HepG2 (cell line): ENCODE measurements around the gene CCDC191. TPM values are rescaled to one million over a fixed set of nuclear protein-coding genes. Genes with fewer than 3 reads are reported as not detected.

Source experiments
- ATAC-seq: fragments of 200-7000 bp; cut with Tn5 transposase; 3 replicates; pipeline ENCODE4 v1.9.1; 2020; ENCODE audit warnings: mild to moderate bottlenecking, moderate library complexity
- BruUV-seq: library from RNA; stranded (reverse); fragments of 400-500 nt; replicated peaks from 2 replicates; lab custom pipeline; 2021; lab: Mats Ljungman, UMichigan
- CTCF ChIA-PET: fragments of 300-600 bp; formaldehyde crosslinking; extraction: SDS; loops from one replicate; lab custom pipeline; 2021; ENCODE audit warnings: low total read pairs, inconsistent platforms, low intra/inter-chr PET ratio; lab: Yijun Ruan, JAX
- POLR2A ChIA-PET: fragments of 350-600 bp; sonication (Branson Sonifier 250); formaldehyde crosslinking; loops from one replicate; lab custom pipeline; 2020; ENCODE audit warnings: antibody characterized with exemption, inconsistent platforms; lab: Yijun Ruan, JAX
- DNase-seq: peaks from one replicate; pipeline ENCODE4 v3.0.0-alpha.2; 2015; ENCODE audit warnings: low spot score
- FAIRE-seq: peaks from 3 replicates; lab custom pipeline; 2011; peaks lifted over from hg19 to GRCh38; lab: Jason Lieb, UNC
- H2AFZ ChIP-seq: one replicate; pipeline ENCODE4 v1.6.1; 2011; ENCODE audit warnings: low read length, inconsistent platforms
- H3K27ac ChIP-seq: fragments of 300-600 bp; 3 replicates; pipeline ENCODE4 v1.8.0; 2011; ENCODE audit warnings: mixed run types, mild to moderate bottlenecking, mixed read lengths, low read length, inconsistent platforms; ENCODE audit not compliant: insufficient read depth; ENCODE audit errors: extremely low read length
- H3K27me3 ChIP-seq, 2 experiments: fragments of 200-600 bp in 1 of 2; 2 replicates in 1 of 2; 3 replicates in 1 of 2; pipeline versions ENCODE4 v1.6.0 to v1.8.0; 2011; ENCODE audit warnings: low read length in 2 of 2, mild to moderate bottlenecking in 2 of 2, moderate library complexity in 2 of 2, inconsistent platforms in 1 of 2; ENCODE audit not compliant: insufficient read depth in 2 of 2, control insufficient read depth in 1 of 2
- H3K36me3 ChIP-seq, 2 experiments: fragments of 200-600 bp in 1 of 2; replicated peaks in 1 of 2; 2 replicates in 1 of 2; 3 replicates in 1 of 2; pipeline versions ENCODE4 v1.5.1 to v1.8.0; 2011; ENCODE audit warnings: low read length in 2 of 2, inconsistent platforms in 1 of 2; ENCODE audit not compliant: insufficient read depth in 2 of 2, control insufficient read depth in 1 of 2
- H3K4me1 ChIP-seq: 2 replicates; pipeline ENCODE4 v1.5.1; 2012; ENCODE audit warnings: low read length, inconsistent platforms; ENCODE audit not compliant: insufficient read depth
- H3K4me2 ChIP-seq: 2 replicates; pipeline ENCODE4 v1.6.0; 2011; ENCODE audit warnings: low read depth, low read length, inconsistent platforms
- H3K4me3 ChIP-seq, 3 experiments: fragments of 200-600 bp in 1 of 3; sonication (generic), shearing (Covaris generic) in 1 of 3; replicated peaks in 1 of 3; 2 replicates each; pipeline ENCODE4 v1.5.1; 2011 to 2016; ENCODE audit warnings: low read length in 3 of 3, inconsistent platforms in 2 of 3, low read depth in 2 of 3, mild to moderate bottlenecking in 2 of 3, control low read depth in 1 of 3, mixed read lengths in 1 of 3; ENCODE audit not compliant: insufficient read depth in 1 of 3
- H3K79me2 ChIP-seq: one replicate; pipeline ENCODE4 v1.6.1; 2011; ENCODE audit warnings: low read length, inconsistent platforms; ENCODE audit not compliant: insufficient read depth
- H3K9ac ChIP-seq: 2 replicates; pipeline ENCODE4 v1.6.0; 2011; ENCODE audit warnings: mild to moderate bottlenecking, low read depth, low read length, inconsistent platforms; ENCODE audit not compliant: insufficient read depth
- H3K9me3 ChIP-seq: 2 replicates; pipeline ENCODE4 v1.5.1; 2012; ENCODE audit warnings: mild to moderate bottlenecking, low read length
- H4K20me1 ChIP-seq: 2 replicates; pipeline ENCODE4 v1.6.0; 2011; ENCODE audit warnings: inconsistent platforms, mild to moderate bottlenecking, low read length, moderate library complexity; ENCODE audit not compliant: insufficient read depth
- ESRRA ChIP-seq: sonication (generic); formaldehyde crosslinking; IDR thresholded peaks from 2 replicates; pipeline ENCODE4 v1.5.1; 2020; ENCODE audit warnings: mild to moderate bottlenecking, low read depth, missing genetic modification reagents
- HMG20A ChIP-seq: IDR thresholded peaks from 2 replicates; pipeline ENCODE4 v1.6.1; 2016; ENCODE audit warnings: borderline replicate concordance
- MTA3 ChIP-seq: sonication (generic); formaldehyde crosslinking; IDR thresholded peaks from 2 replicates; pipeline ENCODE4 v1.4.0; 2020; ENCODE audit warnings: missing genetic modification reagents
- NKX3-1 ChIP-seq: sonication (generic); formaldehyde crosslinking; IDR thresholded peaks from 2 replicates; pipeline ENCODE4 v1.5.0; 2020; ENCODE audit warnings: missing genetic modification reagents
- TCF7L2 ChIP-seq: IDR thresholded peaks from 2 replicates; pipeline ENCODE4 v1.6.1; 2011; ENCODE audit warnings: mild to moderate bottlenecking, low read depth, low read length, moderate library complexity
- ZMYM2 ChIP-seq: sonication (generic); formaldehyde crosslinking; IDR thresholded peaks from 2 replicates; pipeline ENCODE4 v1.8.0; 2022; ENCODE audit warnings: mild to moderate bottlenecking, missing genetic modification reagents
- WGBS: methylation state at CpG from one replicate; pipeline ENCODE4 v1.1.6; 2017; ENCODE audit warnings: low lambda C conversion rate; 5-methylcytosine and 5-hydroxymethylcytosine counted together
- in situ Hi-C: cut with HindIII; loops from 2 replicates; pipeline ENCODE4 v1.10.0; 2017; ENCODE audit warnings: low pct_unique_long_range_greater_than_20kb; ENCODE audit not compliant: extremely low pct_ligation_motif_present
- intact Hi-C: fragments of 100-400 bp; cut with micrococcal nuclease; formaldehyde crosslinking; loops from one replicate; pipeline ENCODE4 v1.10.0; 2022; ENCODE audit not compliant: unreplicated experiment
- polyA plus RNA-seq, 8 experiments: library from polyadenylated mRNA; depleted of rRNA in 3 of 8; stranded (reverse) in 7 of 8; unstranded in 1 of 8; fragments of >200 nt; fragmentation: Illumina TruSeq in 4 of 8; extraction: Trizol in 4 of 8; gene quantifications; 2 replicates each; pipeline versions ENCODE4 v1.2.1 to v1.2.3, GENCODE V29; 2011 to 2016; ENCODE audit warnings: low read depth in 4 of 8, missing spikeins in 1 of 8, mixed read lengths in 1 of 8; ENCODE audit not compliant: insufficient read depth in 1 of 8
- total RNA-seq, 5 experiments: library from RNA; depleted of rRNA; stranded (reverse); fragments of >200 nt; fragmentation: Illumina TruSeq; extraction: Trizol; gene quantifications; 2 replicates each; pipeline ENCODE4 v1.2.3, GENCODE V29; 2016; ENCODE audit warnings: low read depth in 1 of 5
- TF ChIP-seq, protein P1 (sequence below): IDR thresholded peaks from 2 replicates; pipeline ENCODE4 v1.6.1; 2012; ENCODE audit warnings: low read length, improper control_type of control experiment
- TF ChIP-seq, protein P2 (sequence below): IDR thresholded peaks from 2 replicates; pipeline ENCODE4 v1.4.0; 2020; ENCODE audit warnings: mild to moderate bottlenecking, missing genetic modification reagents
- TF ChIP-seq, protein P3 (sequence below): sonication (generic); formaldehyde crosslinking; IDR thresholded peaks from 2 replicates; pipeline ENCODE4 v1.4.0; 2020; ENCODE audit warnings: missing genetic modification reagents, borderline replicate concordance

Gene CCDC191
- total and polyA plus RNA-seq, 2 of the 13 experiments (the other 11 are each of a cell fraction or from before 2014, with no cell fraction given): 0.91 to 1.4 TPM

DNA sequence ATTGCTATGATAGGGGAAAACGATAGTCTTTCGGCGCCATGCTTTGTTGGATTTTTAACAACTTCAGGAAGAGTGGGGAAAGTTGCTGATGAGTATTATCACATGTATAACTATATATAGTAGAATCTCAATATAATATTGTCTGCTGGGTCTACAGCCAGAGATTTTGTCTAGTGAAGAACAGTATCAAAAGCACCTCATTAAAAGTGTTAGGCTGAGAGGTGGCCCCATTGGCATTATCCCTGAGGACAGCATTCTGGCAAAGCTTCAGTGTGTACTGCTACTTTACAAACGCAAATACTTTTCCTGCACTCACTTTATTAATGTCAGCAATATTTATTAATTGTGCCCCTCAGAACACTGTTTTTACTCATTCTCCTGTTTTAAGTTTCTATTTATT, 12.0 kb upstream of the CCDC191 start:
- in situ Hi-C loops (no loop called here), intact Hi-C loops (no loop called here)
- H3K79me2 ChIP-seq: peaks cover 2% of the 10 kb centered on the region
- H3K4me1 ChIP-seq: no peaks in the 10 kb centered on the region
- no peak for DNase-seq
- POLR2A ChIA-PET: no interaction called here
- peaks cover 17 to 58% of the 10 kb centered on the region in 2 experiments for H3K36me3 ChIP-seq
- H3K9me3 ChIP-seq: no peaks in the 10 kb centered on the region
- TF ChIP-seq NKX3-1 (CRISPR knock-in tag) (no peak), ESRRA (CRISPR knock-in tag) (no peak)
- H3K27ac ChIP-seq: no peak overlapping the region
- no TSS peak for BruUV-seq
- H3K4me2 ChIP-seq: no peak overlapping the region
- ATAC-seq: no peak
- CTCF ChIA-PET: no interaction called here
- H3K9ac ChIP-seq: no peak overlapping the region
- no peaks in the 10 kb centered on the region for H4K20me1 ChIP-seq
- H3K27me3 ChIP-seq: no peaks in the 10 kb centered on the region
- H2AFZ ChIP-seq: no peak overlapping the region
- FAIRE-seq: no peak
- WGBS: 94% methylated on average over 4 of the region's 4 CpGs
- H3K4me3 ChIP-seq: no peak overlapping the region

DNA sequence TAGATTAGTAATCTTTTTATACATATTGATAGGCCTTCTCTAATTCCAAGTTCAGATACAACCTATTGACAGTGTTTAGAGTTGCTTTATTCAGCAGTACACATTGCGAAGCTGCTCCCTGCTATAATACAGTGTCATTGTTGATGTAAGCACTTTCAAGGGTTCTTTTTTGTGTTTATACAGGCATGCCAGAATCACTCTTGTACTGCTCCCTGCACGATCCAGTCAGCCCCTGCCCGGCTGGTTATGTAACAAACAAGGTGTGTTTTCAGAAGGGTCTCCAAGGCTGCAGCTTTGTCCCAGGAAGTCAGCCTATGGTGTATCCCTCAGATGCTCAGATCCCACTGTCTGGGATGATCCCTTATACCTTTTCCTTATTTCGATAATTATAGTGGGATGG, 11.5 kb upstream of the CCDC191 start:
- intact Hi-C loops: no loop called here
- H3K4me1 ChIP-seq: no peaks in the 10 kb centered on the region
- in situ Hi-C loops: no loop called here
- H4K20me1 ChIP-seq: no peaks in the 10 kb centered on the region
- H3K27me3 ChIP-seq: no peaks in the 10 kb centered on the region
- no peak overlapping the region for H3K4me3 ChIP-seq
- no peak overlapping the region for H2AFZ ChIP-seq
- H3K27ac ChIP-seq: no peak overlapping the region
- no TSS peak for BruUV-seq
- H3K9ac ChIP-seq: no peak overlapping the region
- peaks cover 16 to 54% of the 10 kb centered on the region in 2 experiments for H3K36me3 ChIP-seq
- peaks cover 7% of the 10 kb centered on the region for H3K79me2 ChIP-seq
- no peaks in the 10 kb centered on the region for H3K9me3 ChIP-seq
- ChIA-PET CTCF (no interaction called here), POLR2A (no interaction called here)
- WGBS: over 99% methylated on average over 4 of the region's 4 CpGs
- no peak overlapping the region for H3K4me2 ChIP-seq
- FAIRE-seq (no peak), ATAC-seq (no peak), DNase-seq (no peak)
- no peak for TF ChIP-seq TCF7L2
- TF ChIP-seq, protein P1, sequence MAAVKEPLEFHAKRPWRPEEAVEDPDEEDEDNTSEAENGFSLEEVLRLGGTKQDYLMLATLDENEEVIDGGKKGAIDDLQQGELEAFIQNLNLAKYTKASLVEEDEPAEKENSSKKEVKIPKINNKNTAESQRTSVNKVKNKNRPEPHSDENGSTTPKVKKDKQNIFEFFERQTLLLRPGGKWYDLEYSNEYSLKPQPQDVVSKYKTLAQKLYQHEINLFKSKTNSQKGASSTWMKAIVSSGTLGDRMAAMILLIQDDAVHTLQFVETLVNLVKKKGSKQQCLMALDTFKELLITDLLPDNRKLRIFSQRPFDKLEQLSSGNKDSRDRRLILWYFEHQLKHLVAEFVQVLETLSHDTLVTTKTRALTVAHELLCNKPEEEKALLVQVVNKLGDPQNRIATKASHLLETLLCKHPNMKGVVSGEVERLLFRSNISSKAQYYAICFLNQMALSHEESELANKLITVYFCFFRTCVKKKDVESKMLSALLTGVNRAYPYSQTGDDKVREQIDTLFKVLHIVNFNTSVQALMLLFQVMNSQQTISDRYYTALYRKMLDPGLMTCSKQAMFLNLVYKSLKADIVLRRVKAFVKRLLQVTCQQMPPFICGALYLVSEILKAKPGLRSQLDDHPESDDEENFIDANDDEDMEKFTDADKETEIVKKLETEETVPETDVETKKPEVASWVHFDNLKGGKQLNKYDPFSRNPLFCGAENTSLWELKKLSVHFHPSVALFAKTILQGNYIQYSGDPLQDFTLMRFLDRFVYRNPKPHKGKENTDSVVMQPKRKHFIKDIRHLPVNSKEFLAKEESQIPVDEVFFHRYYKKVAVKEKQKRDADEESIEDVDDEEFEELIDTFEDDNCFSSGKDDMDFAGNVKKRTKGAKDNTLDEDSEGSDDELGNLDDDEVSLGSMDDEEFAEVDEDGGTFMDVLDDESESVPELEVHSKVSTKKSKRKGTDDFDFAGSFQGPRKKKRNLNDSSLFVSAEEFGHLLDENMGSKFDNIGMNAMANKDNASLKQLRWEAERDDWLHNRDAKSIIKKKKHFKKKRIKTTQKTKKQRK: no peak
- no peak for TF ChIP-seq HMG20A
- TF ChIP-seq MTA3: no peak
- TF ChIP-seq, protein P2, sequence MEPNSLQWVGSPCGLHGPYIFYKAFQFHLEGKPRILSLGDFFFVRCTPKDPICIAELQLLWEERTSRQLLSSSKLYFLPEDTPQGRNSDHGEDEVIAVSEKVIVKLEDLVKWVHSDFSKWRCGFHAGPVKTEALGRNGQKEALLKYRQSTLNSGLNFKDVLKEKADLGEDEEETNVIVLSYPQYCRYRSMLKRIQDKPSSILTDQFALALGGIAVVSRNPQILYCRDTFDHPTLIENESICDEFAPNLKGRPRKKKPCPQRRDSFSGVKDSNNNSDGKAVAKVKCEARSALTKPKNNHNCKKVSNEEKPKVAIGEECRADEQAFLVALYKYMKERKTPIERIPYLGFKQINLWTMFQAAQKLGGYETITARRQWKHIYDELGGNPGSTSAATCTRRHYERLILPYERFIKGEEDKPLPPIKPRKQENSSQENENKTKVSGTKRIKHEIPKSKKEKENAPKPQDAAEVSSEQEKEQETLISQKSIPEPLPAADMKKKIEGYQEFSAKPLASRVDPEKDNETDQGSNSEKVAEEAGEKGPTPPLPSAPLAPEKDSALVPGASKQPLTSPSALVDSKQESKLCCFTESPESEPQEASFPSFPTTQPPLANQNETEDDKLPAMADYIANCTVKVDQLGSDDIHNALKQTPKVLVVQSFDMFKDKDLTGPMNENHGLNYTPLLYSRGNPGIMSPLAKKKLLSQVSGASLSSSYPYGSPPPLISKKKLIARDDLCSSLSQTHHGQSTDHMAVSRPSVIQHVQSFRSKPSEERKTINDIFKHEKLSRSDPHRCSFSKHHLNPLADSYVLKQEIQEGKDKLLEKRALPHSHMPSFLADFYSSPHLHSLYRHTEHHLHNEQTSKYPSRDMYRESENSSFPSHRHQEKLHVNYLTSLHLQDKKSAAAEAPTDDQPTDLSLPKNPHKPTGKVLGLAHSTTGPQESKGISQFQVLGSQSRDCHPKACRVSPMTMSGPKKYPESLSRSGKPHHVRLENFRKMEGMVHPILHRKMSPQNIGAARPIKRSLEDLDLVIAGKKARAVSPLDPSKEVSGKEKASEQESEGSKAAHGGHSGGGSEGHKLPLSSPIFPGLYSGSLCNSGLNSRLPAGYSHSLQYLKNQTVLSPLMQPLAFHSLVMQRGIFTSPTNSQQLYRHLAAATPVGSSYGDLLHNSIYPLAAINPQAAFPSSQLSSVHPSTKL (CRISPR knock-in tag): no peak
- TF ChIP-seq ZMYM2 (CRISPR knock-in tag): no peak
- TF ChIP-seq, protein P3, sequence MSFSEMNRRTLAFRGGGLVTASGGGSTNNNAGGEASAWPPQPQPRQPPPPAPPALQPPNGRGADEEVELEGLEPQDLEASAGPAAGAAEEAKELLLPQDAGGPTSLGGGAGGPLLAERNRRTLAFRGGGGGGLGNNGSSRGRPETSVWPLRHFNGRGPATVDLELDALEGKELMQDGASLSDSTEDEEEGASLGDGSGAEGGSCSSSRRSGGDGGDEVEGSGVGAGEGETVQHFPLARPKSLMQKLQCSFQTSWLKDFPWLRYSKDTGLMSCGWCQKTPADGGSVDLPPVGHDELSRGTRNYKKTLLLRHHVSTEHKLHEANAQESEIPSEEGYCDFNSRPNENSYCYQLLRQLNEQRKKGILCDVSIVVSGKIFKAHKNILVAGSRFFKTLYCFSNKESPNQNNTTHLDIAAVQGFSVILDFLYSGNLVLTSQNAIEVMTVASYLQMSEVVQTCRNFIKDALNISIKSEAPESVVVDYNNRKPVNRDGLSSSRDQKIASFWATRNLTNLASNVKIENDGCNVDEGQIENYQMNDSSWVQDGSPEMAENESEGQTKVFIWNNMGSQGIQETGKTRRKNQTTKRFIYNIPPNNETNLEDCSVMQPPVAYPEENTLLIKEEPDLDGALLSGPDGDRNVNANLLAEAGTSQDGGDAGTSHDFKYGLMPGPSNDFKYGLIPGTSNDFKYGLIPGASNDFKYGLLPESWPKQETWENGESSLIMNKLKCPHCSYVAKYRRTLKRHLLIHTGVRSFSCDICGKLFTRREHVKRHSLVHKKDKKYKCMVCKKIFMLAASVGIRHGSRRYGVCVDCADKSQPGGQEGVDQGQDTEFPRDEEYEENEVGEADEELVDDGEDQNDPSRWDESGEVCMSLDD (CRISPR knock-in tag): no peak
